H1 (cell line): ENCODE measurements around the gene OCLN. TPM values are rescaled to one million over a fixed set of nuclear protein-coding genes. Genes with fewer than 3 reads are reported as not detected.

ENCODE experiments used
- ATF3 ChIP-seq: IDR thresholded peaks from 2 replicates; pipeline ENCODE4 v1.6.1; 2011; ENCODE audit warnings: low read depth, mild to moderate bottlenecking, low read length; ENCODE audit not compliant: insufficient read depth
- E2F6 ChIP-seq: IDR thresholded peaks from 2 replicates; pipeline ENCODE4 v1.6.1; 2012; ENCODE audit warnings: inconsistent platforms
- HDAC6 ChIP-seq: IDR thresholded peaks from one replicate; pipeline ENCODE4 v1.7.1; 2012; ENCODE audit warnings: low read depth, mild to moderate bottlenecking, inconsistent platforms, low read length, moderate library complexity
- KDM1A ChIP-seq: fragments of 200-600, 300-600 bp; sonication (generic); IDR thresholded peaks from 2 replicates; pipeline ENCODE4 v1.7.1; 2016; ENCODE audit warnings: mild to moderate bottlenecking, low read length, borderline replicate concordance
- MAX ChIP-seq: IDR thresholded peaks from 2 replicates; pipeline ENCODE4 v1.6.1; 2012; ENCODE audit warnings: inconsistent platforms
- SAP30 ChIP-seq: fragments of 300-600 bp; sonication (generic); IDR thresholded peaks from 2 replicates; pipeline ENCODE4 v1.7.1; 2012; ENCODE audit warnings: low read length, moderate library complexity, mild to moderate bottlenecking, inconsistent platforms; ENCODE audit not compliant: insufficient read depth, insufficient replicate concordance
- SRF ChIP-seq: IDR thresholded peaks from 2 replicates; pipeline ENCODE4 v1.6.1; 2011; ENCODE audit warnings: mild to moderate bottlenecking, low read depth, low read length, moderate library complexity
- YY1 ChIP-seq: IDR thresholded peaks from 2 replicates; pipeline ENCODE4 v1.6.1; 2011; ENCODE audit warnings: low read depth, mild to moderate bottlenecking, low read length
- ZNF274 ChIP-seq: IDR thresholded peaks from 2 replicates; pipeline ENCODE4 v1.7.0; 2012; ENCODE audit warnings: low read length, borderline replicate concordance; ENCODE audit errors: extremely low read depth
- polyA plus RNA-seq, 7 experiments: library from polyadenylated mRNA; depleted of rRNA in 3 of 7; stranded (reverse) in 5 of 7; unstranded in 2 of 7; fragments of >200 nt in 5 of 7; fragments of 200-250 nt in 2 of 7; gene quantifications; 1 replicate in 5 of 7; 2 replicates in 1 of 7; 4 replicates in 1 of 7; pipeline versions ENCODE4 v1.2.1 to v1.2.3, GENCODE V29; 2011 to 2013; ENCODE audit warnings: missing spikeins in 2 of 7, mixed read lengths in 2 of 7
- total RNA-seq: library from RNA; stranded (reverse); fragmentation: NEBNext Ultra II Directional; extraction: Animal tissue kit (Norgen Biotek cat#: 25700); gene quantifications from 2 replicates; pipeline ENCODE4 v1.2.1, GENCODE V29; 2021

Gene OCLN
- total and polyA plus RNA-seq, 2 of the 8 experiments (the other 6 are each of a cell fraction or from before 2014, with no cell fraction given): 27.9 to 85.5 TPM

- TF ChIP-seq ATF3: no peak
- no peak for TF ChIP-seq MAX
- no peak for TF ChIP-seq HDAC6
- TF ChIP-seq SAP30: no peak
- TF ChIP-seq E2F6: no peak
- TF ChIP-seq YY1: no peak
- TF ChIP-seq ZNF274: no peak
- TF ChIP-seq SRF: no peak
- no peak for TF ChIP-seq KDM1A
- TF ChIP-seq, all 59 proteins: peak for 0
Observed at GRCh38 chr5:69502367-69502766, 9.8 kb downstream of the OCLN start (continued).
